Measurements from ENCODE around the gene SLC35E1.

SLC35E1 gene

GRCh38 chr19:16572332-16573211 is at the start of gene SLC35E1:
Gene SLC35E1 (minus strand): TSS chr19:16572415. CDS start chr19:16572364, 51 bp downstream.
- DNase-seq (ENCODE audit: low read depth in 2 of 2): peak; percentile 78 to 80

- no peak for DNase-seq (ENCODE audit: low read depth in 2 of 2)
These were observed 49.1 kb upstream of the SLC35E1 start for GRCh38 chr19:16621165-16621800.

GRCh38 chr19:16620584-16620983 is 48.4 kb upstream of the SLC35E1 start:
- DNase-seq (ENCODE audit: low read depth in 2 of 2): no peak

- DNase-seq (ENCODE audit: low read depth in 2 of 2): no peak
These were observed 47.8 kb upstream of the SLC35E1 start for GRCh38 chr19:16620018-16620417.

GRCh38 chr19:16619457-16619856 is 47.2 kb upstream of the SLC35E1 start:
- DNase-seq (ENCODE audit: low read depth in 2 of 2): no peak

GRCh38 chr19:16618248-16618647 is 46.0 kb upstream of the SLC35E1 start:
- DNase-seq (ENCODE audit: low read depth in 2 of 2): no peak

GRCh38 chr19:16615808-16616207 is 43.6 kb upstream of the SLC35E1 start:
- no peak for DNase-seq (ENCODE audit: low read depth in 2 of 2)

GRCh38 chr19:16614941-16615340 is 42.7 kb upstream of the SLC35E1 start:
- DNase-seq (ENCODE audit: low read depth in 2 of 2): no peak

GRCh38 chr19:16613841-16614240 is 41.6 kb upstream of the SLC35E1 start:
- DNase-seq (ENCODE audit: low read depth in 2 of 2): no peak

GRCh38 chr19:16612636-16613035 is 40.4 kb upstream of the SLC35E1 start:
- no peak for DNase-seq (ENCODE audit: low read depth in 2 of 2)

GRCh38 chr19:16611121-16611520 is 38.9 kb upstream of the SLC35E1 start:
- DNase-seq (ENCODE audit: low read depth in 2 of 2): no peak

- DNase-seq (ENCODE audit: low read depth in 2 of 2): no peak
These were observed 37.4 kb upstream of the SLC35E1 start for GRCh38 chr19:16609511-16610200.

- DNase-seq (ENCODE audit: low read depth in 2 of 2): no peak
These were observed 36.1 kb upstream of the SLC35E1 start for GRCh38 chr19:16608290-16608739.

- DNase-seq (ENCODE audit: low read depth in 2 of 2): no peak
These were observed 35.6 kb upstream of the SLC35E1 start for GRCh38 chr19:16607819-16608218.

GRCh38 chr19:16605553-16605994 is 33.4 kb upstream of the SLC35E1 start:
- no peak for DNase-seq (ENCODE audit: low read depth in 2 of 2)

- DNase-seq (ENCODE audit: low read depth in 2 of 2): no peak
These were observed 32.9 kb upstream of the SLC35E1 start for GRCh38 chr19:16605115-16605514.

- no peak for DNase-seq (ENCODE audit: low read depth in 2 of 2)
These were observed 32.4 kb upstream of the SLC35E1 start for GRCh38 chr19:16604615-16605014.

- DNase-seq (ENCODE audit: low read depth in 2 of 2): no peak
These were observed 30.9 kb upstream of the SLC35E1 start for GRCh38 chr19:16603090-16603489.

- no peak for DNase-seq (ENCODE audit: low read depth in 2 of 2)
These were observed 29.3 kb upstream of the SLC35E1 start for GRCh38 chr19:16601378-16602052.

- no peak for DNase-seq (ENCODE audit: low read depth in 2 of 2)
These were observed 28.6 kb upstream of the SLC35E1 start for GRCh38 chr19:16600824-16601223.

- no peak for DNase-seq (ENCODE audit: low read depth in 2 of 2)
These were observed 27.6 kb upstream of the SLC35E1 start for GRCh38 chr19:16599655-16600346.
